ENCODE measurements around the gene CADM1.

Gene CADM1

DNA sequence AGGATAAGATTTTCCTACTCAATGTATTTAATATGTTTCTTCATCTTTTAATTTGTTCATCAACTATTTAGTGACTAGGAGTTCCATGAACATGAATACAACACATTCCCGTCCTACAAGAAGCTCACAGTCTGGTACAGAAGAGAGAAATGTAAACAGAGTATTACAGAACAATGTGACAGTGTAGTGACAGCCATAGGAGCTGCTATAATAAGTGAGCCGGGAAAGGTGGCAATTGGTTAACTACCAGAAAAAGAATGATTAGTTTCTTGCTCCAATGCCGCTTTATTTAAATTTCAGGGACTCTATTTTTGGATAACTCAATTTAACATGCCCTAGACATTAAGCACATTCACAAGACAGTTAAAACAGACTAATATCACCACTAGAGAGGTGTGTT, 192.3 kb downstream of the CADM1 start:
- no peaks in the 10 kb centered on the region for H3K27me3 ChIP-seq (ENCODE audit: control insufficient read depth, insufficient read depth, low read length)
- H3K9ac ChIP-seq (ENCODE audit: low read length), result no peak overlapping the region
- H3K9me3 ChIP-seq (ENCODE audit: control insufficient read depth, low read length), result no peaks in the 10 kb centered on the region
- no peaks in the 10 kb centered on the region for H3K36me3 ChIP-seq (ENCODE audit: control insufficient read depth, insufficient read depth, low read length)
- H3K4me1 ChIP-seq (ENCODE audit: control insufficient read depth, insufficient read depth, low read length), result no peaks in the 10 kb centered on the region
- H3K4me3 ChIP-seq (ENCODE audit: low read length), result no peak overlapping the region

DNA sequence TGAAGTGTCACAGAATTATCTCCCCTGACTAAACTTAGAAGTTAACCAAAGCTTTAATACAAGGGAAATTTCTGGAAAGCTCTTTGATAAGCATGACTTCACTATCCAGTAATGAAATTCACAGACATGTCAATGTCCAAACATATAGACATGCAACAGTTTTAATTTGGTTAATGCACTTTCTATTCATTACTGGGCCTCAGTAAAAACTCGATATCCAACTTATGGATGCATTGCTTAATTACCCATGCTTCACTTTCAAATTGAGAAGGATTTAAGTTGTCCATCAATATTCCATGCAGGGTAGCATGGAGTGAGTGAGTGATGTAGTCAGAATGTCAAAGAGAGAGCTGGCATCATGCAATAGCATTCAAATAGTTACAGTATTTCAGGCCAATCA, 197.5 kb downstream of the CADM1 start:
- no peaks in the 10 kb centered on the region for H3K4me1 ChIP-seq (ENCODE audit: control insufficient read depth, insufficient read depth, low read length)
- no peaks in the 10 kb centered on the region for H3K36me3 ChIP-seq (ENCODE audit: control insufficient read depth, insufficient read depth, low read length)
- H3K9ac ChIP-seq (ENCODE audit: low read length), result no peak overlapping the region
- H3K9me3 ChIP-seq (ENCODE audit: control insufficient read depth, low read length), result no peaks in the 10 kb centered on the region
- no peak overlapping the region for H3K4me3 ChIP-seq (ENCODE audit: low read length)
- no peaks in the 10 kb centered on the region for H3K27me3 ChIP-seq (ENCODE audit: control insufficient read depth, insufficient read depth, low read length)

DNA sequence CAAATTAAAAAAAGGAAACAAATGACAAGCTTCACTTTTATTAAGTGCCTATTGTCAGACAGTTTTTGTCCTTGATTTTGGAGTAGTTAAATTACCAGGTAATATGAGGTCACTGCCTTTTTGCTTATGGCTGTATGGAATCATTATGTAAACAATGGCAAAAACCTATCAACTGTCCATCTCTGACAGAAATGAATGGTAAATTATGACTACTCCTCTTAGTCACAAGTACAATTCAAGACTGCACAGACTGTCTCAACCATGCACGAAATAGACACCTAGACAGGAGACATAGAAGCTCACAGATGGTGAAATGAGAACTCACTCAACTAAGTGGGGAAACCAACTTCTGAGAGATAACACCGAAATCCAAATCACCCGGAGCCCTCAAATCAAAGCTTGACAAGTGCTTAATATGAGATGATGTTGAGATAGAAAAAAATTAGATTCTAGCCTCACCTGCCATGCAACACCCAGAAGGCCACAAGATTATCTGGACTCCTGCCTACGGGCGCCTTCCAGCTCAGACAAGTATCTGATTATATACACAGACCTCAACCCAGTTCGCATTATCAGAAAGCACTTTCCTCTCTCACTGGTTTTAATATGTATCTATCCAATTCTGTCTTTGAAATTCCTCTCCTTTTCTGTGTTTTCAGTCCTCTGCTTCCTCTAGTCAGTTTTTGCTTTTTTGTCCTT, 199.3 kb downstream of the CADM1 start:
- H3K9me3 ChIP-seq (ENCODE audit: control insufficient read depth, low read length), result no peaks in the 10 kb centered on the region

DNA sequence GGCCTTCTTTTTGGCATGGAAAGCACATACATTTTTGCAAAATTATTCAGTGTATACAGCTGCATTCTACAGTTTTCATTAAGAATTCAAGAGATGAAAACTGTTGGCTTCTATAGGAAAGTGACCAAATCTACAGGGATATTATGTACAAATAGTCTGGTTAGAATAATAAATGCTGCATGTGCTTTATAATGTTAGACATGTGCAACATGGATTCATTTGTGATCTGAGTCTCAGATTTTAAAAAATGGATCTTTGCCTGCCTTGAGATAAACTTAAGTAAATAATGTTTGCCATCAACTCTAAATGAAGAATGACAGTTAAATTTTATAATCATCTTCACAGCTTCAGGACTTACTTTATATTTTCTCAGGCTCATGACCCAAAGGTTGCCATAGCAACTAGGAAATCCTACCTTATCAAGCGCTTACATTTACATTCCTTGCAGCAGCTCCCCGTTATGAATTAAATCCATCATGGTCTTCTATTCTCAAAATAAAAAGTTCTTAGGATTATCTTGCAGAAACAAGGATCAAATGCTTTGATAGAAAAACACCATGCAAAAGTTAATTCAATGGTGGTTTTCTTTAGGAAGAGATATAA, 200.2 kb downstream of the CADM1 start:
- Histone ChIP-seq H3K9ac (ENCODE audit: low read length) (no peak overlapping the region), H3K36me3 (ENCODE audit: control insufficient read depth, insufficient read depth, low read length) (no peaks in the 10 kb centered on the region), H3K27me3 (ENCODE audit: control insufficient read depth, insufficient read depth, low read length) (no peaks in the 10 kb centered on the region), H3K4me1 (ENCODE audit: control insufficient read depth, insufficient read depth, low read length) (no peaks in the 10 kb centered on the region), H3K9me3 (ENCODE audit: control insufficient read depth, low read length) (no peaks in the 10 kb centered on the region), H3K4me3 (ENCODE audit: low read length) (no peak overlapping the region)

More for the DNA sequence above, 199.3 kb downstream of the CADM1 start:
- Histone ChIP-seq H3K9ac (ENCODE audit: low read length) (no peak overlapping the region), H3K4me3 (ENCODE audit: low read length) (no peak overlapping the region), H3K36me3 (ENCODE audit: control insufficient read depth, insufficient read depth, low read length) (no peaks in the 10 kb centered on the region), H3K27me3 (ENCODE audit: control insufficient read depth, insufficient read depth, low read length) (no peaks in the 10 kb centered on the region), H3K4me1 (ENCODE audit: control insufficient read depth, insufficient read depth, low read length) (no peaks in the 10 kb centered on the region)

DNA sequence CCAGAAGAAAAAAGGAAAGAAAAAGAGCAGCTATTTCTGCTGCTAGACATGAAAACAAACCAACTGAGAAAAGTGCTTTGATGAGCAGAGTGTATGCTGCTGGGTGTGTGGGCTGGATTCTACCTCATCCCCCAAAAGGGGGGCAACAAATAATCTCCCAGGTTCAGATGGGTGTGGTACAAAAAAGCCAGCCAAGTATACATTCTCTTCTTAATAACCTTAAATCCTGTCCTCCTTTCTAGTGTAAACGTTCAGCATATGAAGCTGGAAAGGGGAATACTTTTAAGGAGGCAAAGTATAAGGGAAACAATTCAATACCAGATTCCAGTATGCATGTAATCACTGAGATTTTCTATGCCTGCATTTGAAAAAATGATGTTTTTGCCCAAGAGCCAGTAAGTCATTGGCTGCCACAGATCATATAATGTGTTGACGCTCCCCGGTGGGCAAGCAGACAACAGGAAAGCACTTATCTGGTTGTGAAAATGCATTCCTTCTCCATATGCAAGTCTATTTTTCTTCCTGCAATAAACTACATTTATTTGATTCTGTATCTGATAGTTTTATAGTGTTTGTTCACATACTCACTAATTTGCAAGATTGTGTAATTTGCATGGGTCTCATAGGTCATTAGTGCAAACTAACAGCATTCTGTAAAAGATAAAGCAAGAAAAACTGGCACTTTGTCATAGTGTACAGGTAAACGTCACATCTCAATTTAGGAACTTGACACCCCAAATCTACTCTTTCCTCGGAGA, 201.1 kb downstream of the CADM1 start:
- H3K9me3 ChIP-seq (ENCODE audit: control insufficient read depth, low read length), result no peaks in the 10 kb centered on the region
- no peaks in the 10 kb centered on the region for H3K27me3 ChIP-seq (ENCODE audit: control insufficient read depth, insufficient read depth, low read length)
- H3K36me3 ChIP-seq (ENCODE audit: control insufficient read depth, insufficient read depth, low read length), result no peaks in the 10 kb centered on the region
- H3K4me3 ChIP-seq (ENCODE audit: low read length), result no peak overlapping the region
- no peak overlapping the region for H3K9ac ChIP-seq (ENCODE audit: low read length)
- no peaks in the 10 kb centered on the region for H3K4me1 ChIP-seq (ENCODE audit: control insufficient read depth, insufficient read depth, low read length)

DNA sequence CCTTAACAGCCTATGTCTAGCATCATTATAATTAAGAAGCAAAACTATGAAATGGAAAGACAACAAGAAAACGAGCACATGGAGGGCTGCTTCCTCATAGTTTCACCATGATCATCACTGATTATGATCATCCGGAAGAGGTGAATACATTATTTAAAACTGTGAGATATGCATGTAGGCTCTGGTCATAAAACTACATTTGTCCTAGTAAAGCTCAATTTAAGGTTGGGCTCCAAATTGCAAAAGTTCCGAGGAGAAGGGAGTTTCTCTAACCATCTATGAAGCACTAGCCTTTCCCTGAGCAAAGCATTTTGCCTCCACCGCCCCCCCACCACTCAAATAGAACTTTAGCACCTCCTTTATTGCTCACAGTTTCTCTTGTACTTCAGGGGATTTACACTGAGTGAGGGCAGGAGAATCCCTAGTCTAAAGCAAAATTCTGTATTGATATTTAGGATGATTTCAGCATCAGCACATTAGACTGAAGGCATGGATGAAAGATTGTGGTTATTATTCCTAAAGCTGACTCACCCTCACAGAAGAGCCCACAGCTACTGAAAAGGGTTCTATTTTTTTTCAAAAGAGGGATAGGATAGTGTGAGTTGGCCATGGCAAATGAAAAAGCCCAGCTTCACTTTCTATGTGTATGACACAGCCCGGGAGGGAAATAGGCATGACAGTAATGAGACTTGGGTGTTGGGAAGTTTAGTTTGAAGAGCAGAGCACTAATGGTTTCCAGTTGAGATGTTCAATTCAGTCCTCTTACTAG, 203.4 kb downstream of the CADM1 start:
- H3K9me3 ChIP-seq (ENCODE audit: control insufficient read depth, low read length), result no peaks in the 10 kb centered on the region

DNA sequence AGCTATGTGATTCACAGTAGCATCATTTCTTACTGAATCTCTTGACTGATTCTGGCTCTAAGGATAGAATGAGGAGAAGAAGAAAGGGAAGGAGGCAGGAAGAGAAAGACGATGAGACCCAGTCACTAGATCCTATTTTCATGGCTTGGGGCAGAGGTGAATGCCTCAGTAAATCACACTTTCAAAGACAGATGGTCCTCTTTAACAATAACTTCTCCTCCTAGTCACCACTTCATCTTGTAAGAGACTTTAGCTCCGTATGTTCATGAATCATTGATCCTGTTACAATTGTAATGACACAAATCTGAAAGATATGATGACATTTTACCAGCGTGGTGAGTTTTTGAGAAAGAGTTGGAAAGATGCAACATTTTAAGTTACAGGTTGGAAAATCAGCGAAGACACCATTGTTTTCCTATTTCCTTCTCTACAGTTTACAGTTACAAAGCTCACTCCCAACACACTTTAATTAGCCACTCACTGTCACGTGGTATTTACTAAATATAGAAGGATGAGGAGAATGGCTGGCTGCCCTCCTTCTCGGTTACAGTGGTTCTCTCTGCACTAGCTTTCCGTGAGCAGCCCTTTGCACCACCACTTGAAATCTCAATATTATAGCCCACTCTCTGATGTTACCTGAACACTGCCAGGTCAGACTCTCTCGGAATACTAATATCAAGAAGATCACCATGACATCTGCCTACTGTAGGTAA, 205.8 kb downstream of the CADM1 start:
- no peaks in the 10 kb centered on the region for H3K27me3 ChIP-seq (ENCODE audit: control insufficient read depth, insufficient read depth, low read length)
- no peak overlapping the region for H3K4me3 ChIP-seq (ENCODE audit: low read length)
- no peaks in the 10 kb centered on the region for H3K9me3 ChIP-seq (ENCODE audit: control insufficient read depth, low read length)
- H3K9ac ChIP-seq (ENCODE audit: low read length), result no peak overlapping the region
- no peaks in the 10 kb centered on the region for H3K4me1 ChIP-seq (ENCODE audit: control insufficient read depth, insufficient read depth, low read length)
- no peaks in the 10 kb centered on the region for H3K36me3 ChIP-seq (ENCODE audit: control insufficient read depth, insufficient read depth, low read length)

More for the DNA sequence above, 203.4 kb downstream of the CADM1 start:
- no peaks in the 10 kb centered on the region for H3K4me1 ChIP-seq (ENCODE audit: control insufficient read depth, insufficient read depth, low read length)
- H3K36me3 ChIP-seq (ENCODE audit: control insufficient read depth, insufficient read depth, low read length), result no peaks in the 10 kb centered on the region
- no peak overlapping the region for H3K9ac ChIP-seq (ENCODE audit: low read length)
- no peak overlapping the region for H3K4me3 ChIP-seq (ENCODE audit: low read length)
- H3K27me3 ChIP-seq (ENCODE audit: control insufficient read depth, insufficient read depth, low read length), result no peaks in the 10 kb centered on the region

DNA sequence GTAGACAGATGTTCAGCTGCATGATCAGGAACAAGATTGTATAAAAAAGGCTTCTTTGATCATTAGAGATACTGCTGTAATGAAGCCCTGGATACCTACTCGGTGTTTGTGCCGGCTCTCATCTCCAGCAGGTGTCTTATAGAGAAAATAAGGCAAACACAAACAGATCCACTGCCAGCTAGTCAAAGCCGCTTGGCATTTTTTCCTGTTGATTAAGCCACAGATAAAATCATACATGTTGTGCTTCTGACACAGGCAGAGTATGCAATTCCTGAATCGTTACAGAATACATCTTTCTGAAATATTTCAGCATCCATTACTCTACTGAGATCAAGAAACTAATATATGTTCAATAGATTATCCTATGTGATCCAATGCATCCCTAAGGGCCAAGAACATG, 206.9 kb downstream of the CADM1 start:
- no peaks in the 10 kb centered on the region for H3K36me3 ChIP-seq (ENCODE audit: control insufficient read depth, insufficient read depth, low read length)
- H3K4me3 ChIP-seq (ENCODE audit: low read length), result no peak overlapping the region
- no peak overlapping the region for H3K9ac ChIP-seq (ENCODE audit: low read length)
- no peaks in the 10 kb centered on the region for H3K4me1 ChIP-seq (ENCODE audit: control insufficient read depth, insufficient read depth, low read length)
- H3K27me3 ChIP-seq (ENCODE audit: control insufficient read depth, insufficient read depth, low read length), result no peaks in the 10 kb centered on the region
- no peaks in the 10 kb centered on the region for H3K9me3 ChIP-seq (ENCODE audit: control insufficient read depth, low read length)

DNA sequence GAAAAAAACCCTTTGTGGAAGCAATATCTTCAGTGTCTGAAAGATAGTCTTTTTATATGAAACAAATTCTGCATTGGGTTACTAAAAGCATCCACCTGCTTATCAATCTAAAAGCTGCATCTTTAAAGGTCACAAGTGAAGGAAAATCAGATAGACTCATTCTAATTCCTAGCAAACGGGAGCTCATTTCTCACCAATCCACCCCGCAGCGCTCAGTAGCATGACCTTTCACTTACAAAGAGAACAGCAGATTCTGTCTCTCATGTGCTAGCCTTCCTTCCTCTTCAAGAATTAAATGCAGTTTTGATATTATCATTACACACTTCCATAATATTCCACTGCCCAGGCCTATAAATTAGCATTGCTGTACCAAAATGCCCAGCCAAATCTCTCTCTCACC, 212.9 kb downstream of the CADM1 start:
- no peaks in the 10 kb centered on the region for H3K27me3 ChIP-seq (ENCODE audit: control insufficient read depth, insufficient read depth, low read length)
- H3K9me3 ChIP-seq (ENCODE audit: control insufficient read depth, low read length), result no peaks in the 10 kb centered on the region
- H3K4me1 ChIP-seq (ENCODE audit: control insufficient read depth, insufficient read depth, low read length), result peaks cover 5% of the 10 kb centered on the region

DNA sequence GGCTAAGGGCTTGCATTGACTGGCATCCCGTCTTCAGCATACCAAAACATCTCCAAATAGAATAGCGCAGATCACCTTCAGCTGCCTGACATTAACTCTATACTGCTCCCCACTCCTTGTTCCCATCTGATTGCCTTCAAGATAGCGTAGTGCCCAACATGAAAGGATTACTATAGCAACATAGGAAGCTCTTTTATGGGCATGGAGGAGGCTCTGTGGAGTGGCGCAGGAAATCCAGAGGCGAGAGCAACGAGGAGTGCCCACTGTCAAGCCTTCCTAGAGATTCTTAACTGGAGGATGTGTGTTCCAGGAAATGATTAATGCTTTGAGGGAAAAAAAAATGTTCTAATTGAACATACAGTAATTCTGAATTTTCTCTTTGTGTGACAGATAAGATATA, 213.3 kb downstream of the CADM1 start:
- Histone ChIP-seq H3K27me3 (ENCODE audit: control insufficient read depth, insufficient read depth, low read length) (no peaks in the 10 kb centered on the region), H3K4me1 (ENCODE audit: control insufficient read depth, insufficient read depth, low read length) (peaks cover 9% of the 10 kb centered on the region), H3K9ac (ENCODE audit: low read length) (no peak overlapping the region), H3K9me3 (ENCODE audit: control insufficient read depth, low read length) (no peaks in the 10 kb centered on the region), H3K36me3 (ENCODE audit: control insufficient read depth, insufficient read depth, low read length) (no peaks in the 10 kb centered on the region), H3K4me3 (ENCODE audit: low read length) (no peak overlapping the region)

More for the DNA sequence above, 212.9 kb downstream of the CADM1 start:
- no peaks in the 10 kb centered on the region for H3K36me3 ChIP-seq (ENCODE audit: control insufficient read depth, insufficient read depth, low read length)
- no peak overlapping the region for H3K4me3 ChIP-seq (ENCODE audit: low read length)
- H3K9ac ChIP-seq (ENCODE audit: low read length), result no peak overlapping the region

DNA sequence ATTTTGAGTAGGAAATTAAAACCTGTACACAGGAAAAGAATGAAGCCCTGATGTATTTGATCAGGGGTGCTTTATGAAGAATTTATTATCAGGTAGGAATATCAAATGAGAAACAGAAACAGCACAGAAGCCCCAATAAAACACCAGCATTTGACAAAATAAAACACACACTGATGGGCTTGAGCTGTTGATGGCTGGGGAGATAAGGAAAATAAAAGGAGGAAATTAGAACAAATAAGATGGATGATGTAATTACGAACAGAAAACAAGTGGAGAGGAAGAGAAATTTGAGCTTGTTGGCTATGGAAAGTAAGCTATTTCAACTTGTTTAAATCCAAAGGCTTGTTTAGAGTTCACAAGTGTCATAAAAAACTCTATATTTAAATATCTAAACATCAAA, 213.7 kb downstream of the CADM1 start:
- no peaks in the 10 kb centered on the region for H3K36me3 ChIP-seq (ENCODE audit: control insufficient read depth, insufficient read depth, low read length)
- H3K4me1 ChIP-seq (ENCODE audit: control insufficient read depth, insufficient read depth, low read length), result peaks cover 9% of the 10 kb centered on the region
- H3K9ac ChIP-seq (ENCODE audit: low read length), result no peak overlapping the region
- no peak overlapping the region for H3K4me3 ChIP-seq (ENCODE audit: low read length)
- no peaks in the 10 kb centered on the region for H3K27me3 ChIP-seq (ENCODE audit: control insufficient read depth, insufficient read depth, low read length)
- H3K9me3 ChIP-seq (ENCODE audit: control insufficient read depth, low read length), result no peaks in the 10 kb centered on the region
